A673 (cell line): ENCODE results near the gene YBX1.

Experiments used
- EZH2 ChIP-seq: fragments of 200-600 bp; sonication (generic); IDR thresholded peaks from 2 replicates; pipeline ENCODE4 v1.6.1; 2017; ENCODE audit warnings: borderline replicate concordance, low read depth, mild to moderate bottlenecking, mixed read lengths, antibody characterized with exemption, low read length; ENCODE audit not compliant: poor library complexity, severe bottlenecking
- TF ChIP-seq, protein P1 (sequence below): fragments of 300-800, 200-600 bp; sonication (generic); conservative IDR thresholded peaks from 2 replicates; pipeline ENCODE4 v1.5.1; 2017; ENCODE audit warnings: low read depth, mild to moderate bottlenecking, antibody characterized with exemption, low read length, moderate library complexity, mixed read lengths

DNA sequence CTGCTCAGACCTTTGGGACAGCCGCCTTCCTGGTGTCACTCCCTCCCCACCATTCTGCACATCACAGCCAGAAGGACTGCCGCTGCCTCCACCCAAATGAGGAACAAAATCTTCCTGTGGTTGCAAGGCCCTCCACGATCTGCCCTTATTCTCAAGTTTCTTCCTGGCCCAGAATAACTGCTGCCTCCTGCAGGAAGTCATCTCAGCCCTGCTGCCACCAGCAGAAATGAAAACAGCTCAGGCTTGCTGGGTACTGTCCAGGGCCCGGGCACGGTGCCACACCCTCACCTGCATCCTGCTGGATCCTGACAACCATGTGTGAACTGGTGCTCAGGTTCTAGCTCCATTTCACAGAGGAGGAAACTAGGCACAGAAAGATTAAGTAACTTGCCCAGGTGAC, 55.0 kb downstream of the YBX1 start:
- TF ChIP-seq, protein P1, sequence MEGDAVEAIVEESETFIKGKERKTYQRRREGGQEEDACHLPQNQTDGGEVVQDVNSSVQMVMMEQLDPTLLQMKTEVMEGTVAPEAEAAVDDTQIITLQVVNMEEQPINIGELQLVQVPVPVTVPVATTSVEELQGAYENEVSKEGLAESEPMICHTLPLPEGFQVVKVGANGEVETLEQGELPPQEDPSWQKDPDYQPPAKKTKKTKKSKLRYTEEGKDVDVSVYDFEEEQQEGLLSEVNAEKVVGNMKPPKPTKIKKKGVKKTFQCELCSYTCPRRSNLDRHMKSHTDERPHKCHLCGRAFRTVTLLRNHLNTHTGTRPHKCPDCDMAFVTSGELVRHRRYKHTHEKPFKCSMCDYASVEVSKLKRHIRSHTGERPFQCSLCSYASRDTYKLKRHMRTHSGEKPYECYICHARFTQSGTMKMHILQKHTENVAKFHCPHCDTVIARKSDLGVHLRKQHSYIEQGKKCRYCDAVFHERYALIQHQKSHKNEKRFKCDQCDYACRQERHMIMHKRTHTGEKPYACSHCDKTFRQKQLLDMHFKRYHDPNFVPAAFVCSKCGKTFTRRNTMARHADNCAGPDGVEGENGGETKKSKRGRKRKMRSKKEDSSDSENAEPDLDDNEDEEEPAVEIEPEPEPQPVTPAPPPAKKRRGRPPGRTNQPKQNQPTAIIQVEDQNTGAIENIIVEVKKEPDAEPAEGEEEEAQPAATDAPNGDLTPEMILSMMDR: 0 out of 2 replicates have a peak, but pooled peaks have one; percentile 13
- TF ChIP-seq EZH2: no peak
